HCT116 (cell line): ENCODE results near the gene LDLRAD4. TPM values are rescaled to one million over a fixed set of nuclear protein-coding genes. Genes with fewer than 3 reads are reported as not detected.

Source experiments
- ATAC-seq: fragments of 200-7000 bp; cut with Tn5 transposase; 2 replicates; pipeline ENCODE4 v1.9.1; 2020; ENCODE audit warnings: mild to moderate bottlenecking, moderate library complexity
- BruUV-seq: library from RNA; stranded (reverse); fragments of 400-500 nt; replicated peaks from 2 replicates; lab custom pipeline; 2021; lab: Mats Ljungman, UMichigan
- CTCF ChIA-PET: fragments of 300-600 bp; sonication (Branson Sonifier 250); formaldehyde crosslinking; loops from one replicate; lab custom pipeline; 2021; ENCODE audit warnings: antibody characterized with exemption; lab: Charles Lee
- POLR2A ChIA-PET: fragments of 300-600, 350-600 bp; sonication (Branson Sonifier 250); formaldehyde crosslinking; loops from one replicate; lab custom pipeline; 2021; ENCODE audit warnings: antibody characterized with exemption; lab: Charles Lee
- RAD21 ChIA-PET, 2 experiments: fragments of 300-600 bp; sonication (Branson Sonifier 250); formaldehyde crosslinking; loops; one replicate each; lab custom pipeline; 2023; ENCODE audit warnings: low total read pairs in 2 of 2; ENCODE audit not compliant: uncharacterized antibody in 2 of 2, unreplicated experiment in 2 of 2, low non-redundant PET in 1 of 2; lab: Charles Lee
- DNase-seq: peaks from one replicate; pipeline ENCODE4 v3.0.0-alpha.2; 2010; ENCODE audit warnings: low read depth, low spot score
- H2AFZ ChIP-seq: fragments of 200-600 bp; shearing (Covaris generic), sonication (generic); 2 replicates; pipeline ENCODE4 v1.6.1; 2017; ENCODE audit warnings: low read depth, mixed run types, mixed read lengths, antibody characterized with exemption, low read length; ENCODE audit not compliant: poor library complexity, severe bottlenecking
- H3K27ac ChIP-seq: 2 replicates; pipeline ENCODE4 v1.5.1; 2012; ENCODE audit warnings: low read depth, low read length
- H3K27me3 ChIP-seq: fragments of 200-600 bp; sonication (generic); 2 replicates; pipeline ENCODE4 v1.6.1; 2016; ENCODE audit warnings: mixed run types, low read length, mixed read lengths; ENCODE audit not compliant: insufficient read depth
- H3K36me3 ChIP-seq, 2 experiments: fragments of 200-500 bp in 1 of 2; fragments of 200-600 bp in 1 of 2; sonication (Bioruptor generic) in 1 of 2; sonication (generic) in 1 of 2; 2 replicates each; pipeline versions ENCODE4 v1.5.1 to v1.6.1; 2014 to 2016; ENCODE audit warnings: low read length in 2 of 2, inconsistent platforms in 1 of 2, mixed read lengths in 1 of 2, mixed run types in 1 of 2; ENCODE audit not compliant: insufficient read depth in 2 of 2, control insufficient read depth in 1 of 2
- H3K4me1 ChIP-seq, 2 experiments: fragments of 200-600 bp in 1 of 2; sonication (generic) in 1 of 2; 2 replicates each; pipeline versions ENCODE4 v1.5.1 to v1.6.1; 2012 to 2017; ENCODE audit warnings: low read length in 2 of 2, inconsistent platforms in 1 of 2, mild to moderate bottlenecking in 1 of 2, mixed read lengths in 1 of 2, mixed run types in 1 of 2, moderate library complexity in 1 of 2; ENCODE audit not compliant: insufficient read depth in 2 of 2, control insufficient read depth in 1 of 2
- H3K4me2 ChIP-seq: fragments of 200-600 bp; sonication (generic); 2 replicates; pipeline ENCODE4 v1.6.1; 2017; ENCODE audit warnings: mixed run types, low read length, mixed read lengths
- H3K4me3 ChIP-seq, 2 experiments: fragments of 200-600 bp in 1 of 2; sonication (generic) in 1 of 2; replicated peaks in 1 of 2; 2 replicates each; pipeline ENCODE4 v1.5.1; 2011 to 2016; ENCODE audit warnings: low read length in 2 of 2, control low read depth in 1 of 2, low read depth in 1 of 2, mild to moderate bottlenecking in 1 of 2, mixed read lengths in 1 of 2, mixed run types in 1 of 2
- H3K79me2 ChIP-seq: fragments of 200-600 bp; sonication (generic); 2 replicates; pipeline ENCODE4 v1.6.1; 2017; ENCODE audit warnings: mild to moderate bottlenecking, mixed run types, low read length, moderate library complexity, mixed read lengths; ENCODE audit not compliant: insufficient read depth
- H3K9ac ChIP-seq: fragments of 200-600 bp; sonication (generic); 2 replicates; pipeline ENCODE4 v1.6.1; 2016; ENCODE audit warnings: low read length, mixed read lengths
- H3K9me2 ChIP-seq: fragments of 200-600 bp; sonication (generic), shearing (Covaris generic); 2 replicates; pipeline ENCODE4 v1.6.1; 2017; ENCODE audit warnings: mixed run types, mild to moderate bottlenecking, moderate library complexity; ENCODE audit not compliant: insufficient read depth
- H3K9me3 ChIP-seq, 2 experiments: fragments of 200-500 bp in 1 of 2; fragments of 200-600 bp in 1 of 2; sonication (Bioruptor generic) in 1 of 2; sonication (generic) in 1 of 2; 2 replicates each; pipeline ENCODE4 v1.6.1; 2014 to 2017; ENCODE audit warnings: low read length in 2 of 2, mixed read lengths in 2 of 2, inconsistent platforms in 1 of 2, low read depth in 1 of 2, mild to moderate bottlenecking in 1 of 2, mixed run types in 1 of 2, moderate library complexity in 1 of 2; ENCODE audit not compliant: control insufficient read depth in 1 of 2, insufficient read depth in 1 of 2
- H4K20me1 ChIP-seq: fragments of 200-600 bp; sonication (generic), shearing (Covaris generic); 2 replicates; pipeline ENCODE4 v1.6.1; 2017; ENCODE audit warnings: mixed run types, mild to moderate bottlenecking, moderate library complexity; ENCODE audit not compliant: insufficient read depth
- CEBPB ChIP-seq: IDR thresholded peaks from 2 replicates; pipeline ENCODE4 v1.6.1; 2012; ENCODE audit warnings: low read depth
- EZH2 ChIP-seq: fragments of 200-600 bp; sonication (generic); IDR thresholded peaks from 2 replicates; pipeline ENCODE4 v1.6.1; 2017; ENCODE audit warnings: antibody characterized with exemption, mixed run types
- EZH2phosphoT487 ChIP-seq: fragments of 200-600 bp; IDR thresholded peaks from 2 replicates; pipeline ENCODE4 v1.6.1; 2018; ENCODE audit warnings: antibody characterized with exemption, borderline replicate concordance
- FOSL1 ChIP-seq: IDR thresholded peaks from 2 replicates; pipeline ENCODE4 v1.6.1; 2012; ENCODE audit warnings: low read depth
- SP1 ChIP-seq: IDR thresholded peaks from 2 replicates; pipeline ENCODE4 v1.6.1; 2012; ENCODE audit warnings: low read depth
- SRF ChIP-seq: IDR thresholded peaks from 2 replicates; pipeline ENCODE4 v1.6.1; 2012; ENCODE audit warnings: low read depth
- TCF7L2 ChIP-seq: IDR thresholded peaks from 2 replicates; pipeline ENCODE4 v1.7.0; 2011; ENCODE audit warnings: borderline replicate concordance, inconsistent platforms; ENCODE audit not compliant: insufficient read depth, insufficient read length; ENCODE audit errors: extremely low read depth
- YY1 ChIP-seq: IDR thresholded peaks from 2 replicates; pipeline ENCODE4 v1.6.1; 2011; ENCODE audit warnings: low read length, low read depth, moderate library complexity, mild to moderate bottlenecking; ENCODE audit not compliant: insufficient replicate concordance; ENCODE audit errors: extremely low read depth
- ZFX ChIP-seq: fragments of 450-650 bp; IDR thresholded peaks from 2 replicates; pipeline ENCODE4 v1.6.1; 2017
- intact Hi-C: fragments of 100-400 bp; cut with micrococcal nuclease; formaldehyde crosslinking; loops from 2 replicates; pipeline ENCODE4 v1.10.0; 2022
- total RNA-seq: library from RNA; stranded (reverse); gene quantifications from one replicate; pipeline ENCODE4 v1.2.1, GENCODE V29; 2021; ENCODE audit not compliant: unreplicated experiment
- TF ChIP-seq, protein P1 (sequence below): IDR thresholded peaks from 2 replicates; pipeline ENCODE4 v1.6.1; 2011; ENCODE audit warnings: mild to moderate bottlenecking, low read length, moderate library complexity; ENCODE audit not compliant: insufficient replicate concordance; ENCODE audit errors: extremely low read depth

The LDLRAD4 gene
- total RNA-seq, 1 experiment from 2014 or later = 1.2 TPM

DNA sequence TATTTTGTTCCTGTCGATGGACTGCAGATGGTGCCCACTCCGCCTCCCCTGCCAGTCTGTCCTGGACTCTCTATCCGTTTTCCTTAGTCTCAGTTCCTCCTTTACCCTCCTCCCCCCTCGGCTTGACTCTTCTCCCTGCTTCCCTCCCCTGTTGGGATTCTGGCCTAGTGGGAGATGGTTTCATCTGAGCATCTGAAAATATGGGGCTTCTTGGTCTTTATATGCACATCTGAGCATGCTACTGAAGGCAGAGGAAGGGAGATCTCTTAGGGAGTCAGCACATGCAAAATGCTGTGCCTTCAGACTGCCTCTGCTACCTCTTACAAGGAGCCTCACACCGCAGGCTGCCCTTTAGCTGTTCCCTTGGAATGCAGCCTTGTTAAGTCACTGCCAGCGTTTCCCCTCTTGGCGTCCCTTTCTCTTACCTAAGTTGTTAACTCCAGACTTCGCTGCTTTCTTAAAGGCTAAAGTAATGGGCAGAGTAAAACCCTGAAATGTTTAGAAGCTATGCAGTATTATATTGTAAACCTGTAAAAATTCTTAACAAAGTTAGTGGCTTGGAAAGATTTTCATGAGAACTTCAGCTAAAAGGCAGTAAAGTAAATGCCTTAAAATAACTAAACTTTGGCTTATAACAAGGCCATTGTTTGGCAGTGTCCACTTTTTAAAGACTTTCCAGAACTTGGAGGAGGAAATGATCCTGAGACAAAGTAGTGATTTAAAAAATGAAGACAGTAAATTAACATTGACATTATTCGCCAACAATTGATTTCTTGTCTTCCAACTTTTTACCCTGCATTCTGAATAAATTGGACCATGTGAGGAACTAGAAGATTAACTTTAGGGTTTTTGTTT lies 49.8 kb downstream of the LDLRAD4 start:
- H3K36me3 ChIP-seq = no peaks in the 10 kb centered on the region
- H3K9me2 ChIP-seq = no peaks in the 10 kb centered on the region
- H3K4me2 ChIP-seq = no peak overlapping the region
- no peaks in the 10 kb centered on the region for H3K27me3 ChIP-seq
- no peaks in the 10 kb centered on the region for H3K4me1 ChIP-seq
- no TSS peak for BruUV-seq
- no peak overlapping the region for H2AFZ ChIP-seq
- no peak overlapping the region for H3K9ac ChIP-seq
- H3K79me2 ChIP-seq = no peaks in the 10 kb centered on the region
- no peaks in the 10 kb centered on the region for H4K20me1 ChIP-seq
- CTCF ChIA-PET = no interaction called here
- intact Hi-C loops = loop anchor here (10.0 kb wide), 1 partner anchor 46 kb away; no protein-coding TSS in a partner anchor
- no peak for TF ChIP-seq YY1
- TF ChIP-seq, protein P1, sequence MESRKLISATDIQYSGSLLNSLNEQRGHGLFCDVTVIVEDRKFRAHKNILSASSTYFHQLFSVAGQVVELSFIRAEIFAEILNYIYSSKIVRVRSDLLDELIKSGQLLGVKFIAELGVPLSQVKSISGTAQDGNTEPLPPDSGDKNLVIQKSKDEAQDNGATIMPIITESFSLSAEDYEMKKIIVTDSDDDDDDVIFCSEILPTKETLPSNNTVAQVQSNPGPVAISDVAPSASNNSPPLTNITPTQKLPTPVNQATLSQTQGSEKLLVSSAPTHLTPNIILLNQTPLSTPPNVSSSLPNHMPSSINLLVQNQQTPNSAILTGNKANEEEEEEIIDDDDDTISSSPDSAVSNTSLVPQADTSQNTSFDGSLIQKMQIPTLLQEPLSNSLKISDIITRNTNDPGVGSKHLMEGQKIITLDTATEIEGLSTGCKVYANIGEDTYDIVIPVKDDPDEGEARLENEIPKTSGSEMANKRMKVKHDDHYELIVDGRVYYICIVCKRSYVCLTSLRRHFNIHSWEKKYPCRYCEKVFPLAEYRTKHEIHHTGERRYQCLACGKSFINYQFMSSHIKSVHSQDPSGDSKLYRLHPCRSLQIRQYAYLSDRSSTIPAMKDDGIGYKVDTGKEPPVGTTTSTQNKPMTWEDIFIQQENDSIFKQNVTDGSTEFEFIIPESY = no peak
- no peak for TF ChIP-seq SRF
- TF ChIP-seq ZFX = no peak
- no peak for TF ChIP-seq EZH2phosphoT487
- no peak for TF ChIP-seq CEBPB
- TF ChIP-seq FOSL1 = no peak
- no peak for TF ChIP-seq SP1
- TF ChIP-seq TCF7L2 = no peak
- no peak for TF ChIP-seq EZH2
- H3K9me3 ChIP-seq = no peaks in the 10 kb centered on the region
- no peak for DNase-seq
- no peak for ATAC-seq
- no peak overlapping the region for H3K4me3 ChIP-seq
- POLR2A ChIA-PET = no interaction called here
- H3K27ac ChIP-seq = no peak overlapping the region
- RAD21 ChIA-PET = no interaction called here
